KMS-11 (cell line): ENCODE results near the gene ARMS2.

Source experiments
- H2AFZ ChIP-seq: fragments of 200-600 bp; sonication (generic); 2 replicates; pipeline ENCODE4 v1.6.1; 2016; ENCODE audit warnings: antibody characterized with exemption, mixed run types, low read depth
- H3K27ac ChIP-seq: fragments of 200-600 bp; sonication (generic); 2 replicates; pipeline ENCODE4 v1.6.1; 2016; ENCODE audit warnings: mild to moderate bottlenecking, mixed run types
- H3K27me3 ChIP-seq: fragments of 200-600 bp; sonication (generic); 2 replicates; pipeline ENCODE4 v1.6.1; 2017; ENCODE audit warnings: mild to moderate bottlenecking, low read depth, mixed run types, moderate library complexity; ENCODE audit not compliant: insufficient read depth
- H3K36me3 ChIP-seq: fragments of 200-600 bp; sonication (generic); 2 replicates; pipeline ENCODE4 v1.6.1; 2017; ENCODE audit warnings: mild to moderate bottlenecking, mixed run types; ENCODE audit not compliant: insufficient read depth
- H3K4me1 ChIP-seq: fragments of 200-600 bp; sonication (generic); 2 replicates; pipeline ENCODE4 v1.6.1; 2016; ENCODE audit warnings: mild to moderate bottlenecking, low read depth, mixed run types; ENCODE audit not compliant: poor library complexity, severe bottlenecking
- H3K4me2 ChIP-seq: fragments of 200-600 bp; sonication (generic); 2 replicates; pipeline ENCODE4 v1.7.0; 2016; ENCODE audit warnings: mild to moderate bottlenecking, mixed run types
- H3K4me3 ChIP-seq: fragments of 200-600 bp; sonication (generic); IDR thresholded peaks from 2 replicates; pipeline ENCODE4 v1.6.1; 2017; ENCODE audit warnings: low read depth, low read length, mixed read lengths; ENCODE audit not compliant: insufficient read depth
- H3K79me2 ChIP-seq: fragments of 200-600 bp; sonication (generic); 2 replicates; pipeline ENCODE4 v1.6.1; 2016; ENCODE audit warnings: low read depth, mixed run types; ENCODE audit not compliant: insufficient read depth
- H3K9ac ChIP-seq: fragments of 200-600 bp; sonication (generic); 2 replicates; pipeline ENCODE4 v1.6.1; 2016; ENCODE audit warnings: mild to moderate bottlenecking, mixed run types
- H4K20me1 ChIP-seq: fragments of 200-600 bp; sonication (generic); 2 replicates; pipeline ENCODE4 v1.6.1; 2016; ENCODE audit warnings: mild to moderate bottlenecking, mixed run types; ENCODE audit not compliant: insufficient read depth
- CTCF ChIP-seq: fragments of 200-600 bp; sonication (generic); conservative IDR thresholded peaks from 2 replicates; pipeline ENCODE4 v1.6.1; 2017; ENCODE audit warnings: low read depth, mild to moderate bottlenecking, antibody characterized with exemption, low read length, moderate library complexity, mixed read lengths

ARMS2 gene

GRCh38 chr10:122503886-122504609, 49.6 kb downstream of the ARMS2 start:
- Histone ChIP-seq H3K4me2 (no peak overlapping the region), H2AFZ (no peak overlapping the region), H3K27ac (no peak overlapping the region), H3K27me3 (no peaks in the 10 kb centered on the region), H3K4me3 (no peak overlapping the region), H4K20me1 (no peaks in the 10 kb centered on the region), H3K4me1 (no peaks in the 10 kb centered on the region), H3K36me3 (no peaks in the 10 kb centered on the region), H3K79me2 (no peaks in the 10 kb centered on the region), H3K9ac (no peak overlapping the region)
- no peak for TF ChIP-seq CTCF

GRCh38 chr10:122504610-122504950, 50.1 kb downstream of the ARMS2 start:
- H2AFZ ChIP-seq, result no peak overlapping the region
- no peaks in the 10 kb centered on the region for H3K27me3 ChIP-seq
- H3K79me2 ChIP-seq, result no peaks in the 10 kb centered on the region
- no peak overlapping the region for H3K9ac ChIP-seq
- no peaks in the 10 kb centered on the region for H3K4me1 ChIP-seq
- H3K27ac ChIP-seq, result no peak overlapping the region
- TF ChIP-seq CTCF, result no peak
- no peak overlapping the region for H3K4me2 ChIP-seq
- no peaks in the 10 kb centered on the region for H3K36me3 ChIP-seq
- H4K20me1 ChIP-seq, result no peaks in the 10 kb centered on the region
- no peak overlapping the region for H3K4me3 ChIP-seq

GRCh38 chr10:122505011-122505410, 50.6 kb downstream of the ARMS2 start:
- Histone ChIP-seq H3K4me2 (no peak overlapping the region), H3K36me3 (no peaks in the 10 kb centered on the region), H3K4me1 (no peaks in the 10 kb centered on the region), H3K27ac (no peak overlapping the region), H3K79me2 (no peaks in the 10 kb centered on the region), H3K27me3 (no peaks in the 10 kb centered on the region), H3K4me3 (no peak overlapping the region), H2AFZ (no peak overlapping the region), H3K9ac (no peak overlapping the region), H4K20me1 (no peaks in the 10 kb centered on the region)
- TF ChIP-seq CTCF, result no peak

GRCh38 chr10:122505885-122506645, 51.6 kb downstream of the ARMS2 start:
- no peak overlapping the region for H2AFZ ChIP-seq
- H3K79me2 ChIP-seq, result no peaks in the 10 kb centered on the region
- no peaks in the 10 kb centered on the region for H3K27me3 ChIP-seq
- H3K4me1 ChIP-seq, result no peaks in the 10 kb centered on the region
- H3K4me2 ChIP-seq, result no peak overlapping the region
- no peak overlapping the region for H3K9ac ChIP-seq
- no peak for TF ChIP-seq CTCF
- no peaks in the 10 kb centered on the region for H4K20me1 ChIP-seq
- no peak overlapping the region for H3K4me3 ChIP-seq
- H3K27ac ChIP-seq, result no peak overlapping the region
- H3K36me3 ChIP-seq, result no peaks in the 10 kb centered on the region
